Thoracic aorta endothelial cell (primary cell): ENCODE results near the gene CSPG4. TPM values are rescaled to one million over a fixed set of nuclear protein-coding genes. Genes with fewer than 3 reads are reported as not detected.

ENCODE experiments used
- total RNA-seq: library from RNA; depleted of rRNA; stranded (reverse); fragments of >200 nt; gene quantifications from 2 replicates; pipeline ENCODE4 v1.2.3, GENCODE V29; 2012

The CSPG4 gene, protein sequence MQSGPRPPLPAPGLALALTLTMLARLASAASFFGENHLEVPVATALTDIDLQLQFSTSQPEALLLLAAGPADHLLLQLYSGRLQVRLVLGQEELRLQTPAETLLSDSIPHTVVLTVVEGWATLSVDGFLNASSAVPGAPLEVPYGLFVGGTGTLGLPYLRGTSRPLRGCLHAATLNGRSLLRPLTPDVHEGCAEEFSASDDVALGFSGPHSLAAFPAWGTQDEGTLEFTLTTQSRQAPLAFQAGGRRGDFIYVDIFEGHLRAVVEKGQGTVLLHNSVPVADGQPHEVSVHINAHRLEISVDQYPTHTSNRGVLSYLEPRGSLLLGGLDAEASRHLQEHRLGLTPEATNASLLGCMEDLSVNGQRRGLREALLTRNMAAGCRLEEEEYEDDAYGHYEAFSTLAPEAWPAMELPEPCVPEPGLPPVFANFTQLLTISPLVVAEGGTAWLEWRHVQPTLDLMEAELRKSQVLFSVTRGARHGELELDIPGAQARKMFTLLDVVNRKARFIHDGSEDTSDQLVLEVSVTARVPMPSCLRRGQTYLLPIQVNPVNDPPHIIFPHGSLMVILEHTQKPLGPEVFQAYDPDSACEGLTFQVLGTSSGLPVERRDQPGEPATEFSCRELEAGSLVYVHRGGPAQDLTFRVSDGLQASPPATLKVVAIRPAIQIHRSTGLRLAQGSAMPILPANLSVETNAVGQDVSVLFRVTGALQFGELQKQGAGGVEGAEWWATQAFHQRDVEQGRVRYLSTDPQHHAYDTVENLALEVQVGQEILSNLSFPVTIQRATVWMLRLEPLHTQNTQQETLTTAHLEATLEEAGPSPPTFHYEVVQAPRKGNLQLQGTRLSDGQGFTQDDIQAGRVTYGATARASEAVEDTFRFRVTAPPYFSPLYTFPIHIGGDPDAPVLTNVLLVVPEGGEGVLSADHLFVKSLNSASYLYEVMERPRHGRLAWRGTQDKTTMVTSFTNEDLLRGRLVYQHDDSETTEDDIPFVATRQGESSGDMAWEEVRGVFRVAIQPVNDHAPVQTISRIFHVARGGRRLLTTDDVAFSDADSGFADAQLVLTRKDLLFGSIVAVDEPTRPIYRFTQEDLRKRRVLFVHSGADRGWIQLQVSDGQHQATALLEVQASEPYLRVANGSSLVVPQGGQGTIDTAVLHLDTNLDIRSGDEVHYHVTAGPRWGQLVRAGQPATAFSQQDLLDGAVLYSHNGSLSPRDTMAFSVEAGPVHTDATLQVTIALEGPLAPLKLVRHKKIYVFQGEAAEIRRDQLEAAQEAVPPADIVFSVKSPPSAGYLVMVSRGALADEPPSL (N-terminal part only)
- total RNA-seq = 0.07 and 0.13 TPM in 2 replicates

GRCh38 chr15:75712668-75713337 is at the start of gene CSPG4:
Gene CSPG4 (minus strand): TSS chr15:75712848. CDS start chr15:75712755, 93 bp downstream.

DNA sequence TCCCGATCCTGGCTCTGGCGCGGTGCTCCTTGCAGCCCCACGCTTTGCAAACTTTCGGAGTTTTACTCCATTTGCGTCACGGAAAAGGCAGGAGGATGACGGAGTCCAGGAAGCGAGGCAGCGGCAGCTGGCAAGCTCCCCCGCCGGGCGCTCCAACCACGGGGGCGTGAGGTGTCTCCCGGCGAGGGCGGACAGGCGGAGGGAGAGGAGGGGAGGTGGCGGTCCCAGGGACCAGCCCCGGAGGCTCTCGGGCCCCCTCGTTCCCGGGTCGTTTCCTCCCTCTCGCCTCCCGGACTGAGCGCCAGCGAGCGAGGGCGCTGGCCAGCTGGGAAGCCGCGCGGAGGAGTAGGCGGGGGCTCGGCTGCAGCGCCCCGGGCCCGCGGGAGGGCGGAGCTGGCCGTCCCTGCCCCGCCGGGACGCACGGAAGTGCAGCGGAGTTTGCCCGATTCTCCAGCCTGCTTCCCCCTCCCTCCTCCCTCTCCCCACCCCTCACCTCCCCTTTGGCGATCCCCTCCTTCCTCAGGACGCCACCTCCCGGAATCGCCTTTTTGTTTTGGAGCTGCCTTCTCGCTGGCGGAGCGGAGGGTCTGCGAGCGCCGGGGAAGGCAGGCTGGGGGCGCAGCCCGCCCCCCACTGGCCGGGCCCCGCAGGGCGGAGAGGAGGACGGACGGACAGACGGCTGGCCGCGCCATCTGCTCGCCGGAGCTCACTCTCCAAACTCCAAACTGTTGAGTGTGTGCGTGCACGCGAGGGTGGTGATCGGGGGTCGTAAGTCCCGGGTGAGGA is 65.1 kb downstream of the CSPG4 start, which contains the start of gene SNX33:
Gene SNX33 (plus strand): TSS at position 543 of the 786 bp plus-strand sequence. CDS start 1,191 bp downstream, outside the sequence.

DNA sequence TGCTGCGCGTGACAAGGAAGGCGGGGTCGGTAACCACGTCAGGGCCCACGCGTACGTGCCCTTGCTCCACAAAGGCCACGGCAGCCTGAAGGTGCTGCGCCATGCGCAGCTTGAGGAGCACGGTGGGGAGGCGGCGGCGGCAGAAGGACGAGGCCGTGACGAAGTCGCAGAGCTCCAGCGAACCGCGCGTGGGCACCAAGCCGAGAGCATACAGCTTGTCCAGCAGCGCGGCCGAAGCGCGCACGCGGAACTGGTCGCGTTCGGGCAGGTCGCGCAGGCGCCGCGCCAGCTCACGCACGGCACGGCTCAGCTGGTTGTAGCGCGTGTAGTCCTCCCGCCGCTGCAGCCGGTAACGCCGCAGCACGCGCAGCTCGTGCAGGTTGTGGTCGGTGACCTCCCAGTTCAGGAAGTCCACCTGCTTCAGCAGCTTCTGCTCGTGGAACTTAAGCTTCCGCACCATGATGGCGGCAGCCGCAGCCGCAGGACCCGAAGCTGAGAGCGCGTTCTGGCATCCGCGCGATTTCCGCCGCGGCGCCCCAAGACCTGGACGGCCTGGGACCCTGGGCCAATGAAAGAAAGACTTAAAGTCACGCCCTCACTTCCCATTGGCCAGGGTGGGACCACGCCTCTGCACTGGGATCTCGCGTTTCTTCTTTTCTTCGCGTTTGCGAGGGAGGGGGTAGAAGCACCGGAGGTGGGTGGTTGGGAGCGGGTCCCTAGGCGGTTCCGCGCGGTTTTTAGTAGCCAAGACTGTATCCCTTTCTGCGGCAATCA is 72.8 kb downstream of the CSPG4 start, which contains the start of gene IMP3:
Gene IMP3 (minus strand): TSS at position 516 of the 774 bp plus-strand sequence. CDS start 56 bp downstream, at position 460.

GRCh38 chr15:75625542-75626347 is 86.9 kb downstream of the CSPG4 start, which contains the start of gene SNUPN:
Gene SNUPN (minus strand): TSS chr15:75625725. CDS start chr15:75621051, 4,674 bp downstream.

Other genes starting within 250 kb of the CSPG4 start
- 25.8 and 29.1 TPM in 2 replicates for gene PTPN9, start 133.5 kb downstream of the CSPG4 start, total RNA-seq
- gene SNUPN, start 87.1 kb downstream of the CSPG4 start, total RNA-seq = 19.5 and 29.8 TPM in 2 replicates
- gene IMP3, start 72.6 kb downstream of the CSPG4 start, total RNA-seq = 71.8 and 78.2 TPM in 2 replicates
- 8.2 and 11.2 TPM in 2 replicates for gene SNX33, start 64.9 kb downstream of the CSPG4 start, total RNA-seq
- 56.3 and 65.0 TPM in 2 replicates for gene UBE2Q2, start 130.6 kb upstream of the CSPG4 start, total RNA-seq
- 63.0 and 67.0 TPM in 2 replicates for gene FBXO22, start 191.0 kb upstream of the CSPG4 start, total RNA-seq